GM12892 (cell line): ENCODE data around the gene ARSB.

Source experiments
- POLR2A ChIP-seq: IDR thresholded peaks from 2 replicates; pipeline ENCODE4 v1.6.1; 2011; ENCODE audit warnings: low read depth, low read length, control low read depth
- TAF1 ChIP-seq: IDR thresholded peaks from 2 replicates; pipeline ENCODE4 v1.6.1; 2011; ENCODE audit warnings: low read depth, mild to moderate bottlenecking, control low read depth, low read length, borderline replicate concordance

DNA sequence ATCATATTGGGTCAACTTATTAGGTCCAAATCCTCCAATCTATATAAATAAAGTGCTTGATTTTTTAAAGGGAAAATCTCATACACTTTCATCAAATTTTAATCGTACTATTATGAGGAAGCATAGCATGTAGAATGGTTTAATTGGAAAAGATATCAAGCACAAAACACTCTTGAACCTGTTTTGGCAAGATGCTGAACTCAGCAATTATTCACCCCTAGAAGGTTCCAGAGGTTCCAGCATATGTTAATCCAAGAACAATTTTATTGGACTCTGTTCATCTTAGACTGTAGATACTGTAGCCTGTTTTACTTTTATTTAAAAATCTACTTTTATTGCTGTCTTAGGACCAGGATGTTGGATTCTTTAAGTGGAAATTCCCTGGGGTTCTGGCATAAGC is 244.1 kb downstream of the ARSB start:
- no peak for TF ChIP-seq TAF1
- TF ChIP-seq POLR2A = no peak
